T-helper 2 cell treated with Interferon-gamma antibody and Interleukin-4, amounts not matched to agents 5 μg/mL and 100 μg/mL, for 36 hours (primary cell): Measurements from ENCODE around the gene PPFIBP2.
A peak's percentile ranks its signal among the peaks of the same experiment; 100 is the strongest.
"Not testable (repeated sequence)": the region's sequence is repeated elsewhere in the genome, so short reads cannot be mapped to it uniquely, and the experiment has no call there.

Experiments
- DNase-seq: peaks from one replicate; pipeline ENCODE4 v3.0.0; 2021; ENCODE audit warnings: low spot score
- H3K27ac Mint-ChIP-seq: one replicate; pipeline ENCODE4 v1.8.0; 2021; ENCODE audit warnings: mild to moderate bottlenecking, mixed read lengths
- H3K27me3 Mint-ChIP-seq: one replicate; pipeline ENCODE4 v1.8.0; 2021; ENCODE audit warnings: low read depth, mixed read lengths
- H3K36me3 Mint-ChIP-seq: one replicate; pipeline ENCODE4 v1.8.0; 2021; ENCODE audit warnings: low read depth, mixed read lengths
- H3K4me1 Mint-ChIP-seq: one replicate; pipeline ENCODE4 v1.8.0; 2021; ENCODE audit warnings: low read depth, mixed read lengths
- H3K4me3 Mint-ChIP-seq: one replicate; pipeline ENCODE4 v1.8.0; 2022; ENCODE audit warnings: mild to moderate bottlenecking, moderate library complexity, mixed read lengths
- H3K9me3 Mint-ChIP-seq: one replicate; pipeline ENCODE4 v1.8.0; 2021; ENCODE audit warnings: mixed read lengths

Gene PPFIBP2

GRCh38 chr11:7511401-7511800 lies 2.4 kb upstream of the PPFIBP2 start:
- Mint-ChIP-seq H3K27ac (no peak overlapping the region), H3K36me3 (no peaks in the 10 kb centered on the region), H3K9me3 (no peaks in the 10 kb centered on the region), H3K4me1 (peaks cover 3% of the 10 kb centered on the region), H3K4me3 (no peak overlapping the region), H3K27me3 (peaks cover 24% of the 10 kb centered on the region)
- DNase-seq: no peak

GRCh38 chr11:7512525-7513233 lies 1.1 kb upstream of the PPFIBP2 start:
- H3K27me3 Mint-ChIP-seq: peaks cover 34% of the 10 kb centered on the region
- peak overlapping the region; percentile 87 for H3K27ac Mint-ChIP-seq
- peaks cover 3% of the 10 kb centered on the region for H3K4me1 Mint-ChIP-seq
- H3K9me3 Mint-ChIP-seq: no peaks in the 10 kb centered on the region
- H3K4me3 Mint-ChIP-seq: peak overlapping the region; percentile 91
- no peak for DNase-seq
- no peaks in the 10 kb centered on the region for H3K36me3 Mint-ChIP-seq

GRCh38 chr11:7514099-7514591 lies 346 bp downstream of the PPFIBP2 start:
- no peak for DNase-seq
- peaks cover 3% of the 10 kb centered on the region for H3K4me1 Mint-ChIP-seq
- H3K4me3 Mint-ChIP-seq: peak overlapping the region; percentile 65
- peaks cover 35% of the 10 kb centered on the region for H3K27me3 Mint-ChIP-seq
- H3K27ac Mint-ChIP-seq: no peak overlapping the region
- no peaks in the 10 kb centered on the region for H3K9me3 Mint-ChIP-seq
- H3K36me3 Mint-ChIP-seq: no peaks in the 10 kb centered on the region

GRCh38 chr11:7515447-7515886 lies 1.7 kb downstream of the PPFIBP2 start:
- no peaks in the 10 kb centered on the region for H3K9me3 Mint-ChIP-seq
- H3K27me3 Mint-ChIP-seq: peaks cover 35% of the 10 kb centered on the region
- no peak for DNase-seq
- peaks cover 3% of the 10 kb centered on the region for H3K4me1 Mint-ChIP-seq
- H3K36me3 Mint-ChIP-seq: no peaks in the 10 kb centered on the region
- H3K4me3 Mint-ChIP-seq: no peak overlapping the region
- no peak overlapping the region for H3K27ac Mint-ChIP-seq

- H3K4me3 Mint-ChIP-seq: no peak overlapping the region
- H3K36me3 Mint-ChIP-seq: no peaks in the 10 kb centered on the region
- H3K9me3 Mint-ChIP-seq: no peaks in the 10 kb centered on the region
- peaks cover 3% of the 10 kb centered on the region for H3K4me1 Mint-ChIP-seq
- DNase-seq: no peak
- no peak overlapping the region for H3K27ac Mint-ChIP-seq
- peaks cover 35% of the 10 kb centered on the region for H3K27me3 Mint-ChIP-seq
These were observed 2.7 kb downstream of the PPFIBP2 start for GRCh38 chr11:7516475-7516874.

- peaks cover 35% of the 10 kb centered on the region for H3K27me3 Mint-ChIP-seq
- H3K36me3 Mint-ChIP-seq, H3K4me1 Mint-ChIP-seq, H3K27ac Mint-ChIP-seq, H3K4me3 Mint-ChIP-seq, H3K9me3 Mint-ChIP-seq, DNase-seq: not testable (repeated sequence)
These were observed 3.9 kb downstream of the PPFIBP2 start for GRCh38 chr11:7517743-7518142.

- H3K4me3 Mint-ChIP-seq: no peak overlapping the region
- H3K9me3 Mint-ChIP-seq: no peaks in the 10 kb centered on the region
- DNase-seq: no peak
- H3K36me3 Mint-ChIP-seq: no peaks in the 10 kb centered on the region
- H3K27me3 Mint-ChIP-seq: peaks cover 33% of the 10 kb centered on the region
- H3K4me1 Mint-ChIP-seq: peaks cover 2% of the 10 kb centered on the region
- H3K27ac Mint-ChIP-seq: no peak overlapping the region
These were observed 5.2 kb downstream of the PPFIBP2 start for GRCh38 chr11:7518811-7519562.

- H3K36me3 Mint-ChIP-seq: no peaks in the 10 kb centered on the region
- H3K4me1 Mint-ChIP-seq: peaks cover 9% of the 10 kb centered on the region
- peaks cover 27% of the 10 kb centered on the region for H3K27me3 Mint-ChIP-seq
These were observed 6.5 kb downstream of the PPFIBP2 start for GRCh38 chr11:7520011-7520942.

GRCh38 chr11:7520981-7521487 lies 7.2 kb downstream of the PPFIBP2 start:
- Mint-ChIP-seq H3K27me3 (peaks cover 19% of the 10 kb centered on the region), H3K27ac (no peak overlapping the region), H3K4me1 (peaks cover 12% of the 10 kb centered on the region), H3K9me3 (no peaks in the 10 kb centered on the region), H3K4me3 (no peak overlapping the region), H3K36me3 (no peaks in the 10 kb centered on the region)
- DNase-seq: no peak

More at GRCh38 chr11:7520011-7520942, 6.5 kb downstream of the PPFIBP2 start:
- no peaks in the 10 kb centered on the region for H3K9me3 Mint-ChIP-seq
- no peak for DNase-seq
- no peak overlapping the region for H3K27ac Mint-ChIP-seq
- no peak overlapping the region for H3K4me3 Mint-ChIP-seq

GRCh38 chr11:7522121-7522520 lies 8.3 kb downstream of the PPFIBP2 start:
- Mint-ChIP-seq H3K27me3 (peaks cover 11% of the 10 kb centered on the region), H3K9me3 (no peaks in the 10 kb centered on the region), H3K36me3 (no peaks in the 10 kb centered on the region), H3K4me3 (no peak overlapping the region), H3K4me1 (peaks cover 19% of the 10 kb centered on the region), H3K27ac (no peak overlapping the region)
- no peak for DNase-seq

GRCh38 chr11:7522546-7522945 lies 8.7 kb downstream of the PPFIBP2 start:
- H3K27ac Mint-ChIP-seq: no peak overlapping the region
- no peaks in the 10 kb centered on the region for H3K36me3 Mint-ChIP-seq
- H3K27me3 Mint-ChIP-seq: peaks cover 6% of the 10 kb centered on the region
- H3K4me1 Mint-ChIP-seq: peaks cover 23% of the 10 kb centered on the region
- no peak for DNase-seq
- H3K9me3 Mint-ChIP-seq: no peaks in the 10 kb centered on the region
- H3K4me3 Mint-ChIP-seq: no peak overlapping the region

- DNase-seq: no peak
- Mint-ChIP-seq H3K27ac (no peak overlapping the region), H3K9me3 (no peaks in the 10 kb centered on the region), H3K36me3 (no peaks in the 10 kb centered on the region), H3K4me1 (peaks cover 32% of the 10 kb centered on the region), H3K27me3 (peaks cover 6% of the 10 kb centered on the region), H3K4me3 (no peak overlapping the region)
These were observed 9.8 kb downstream of the PPFIBP2 start for GRCh38 chr11:7523416-7524210.
